C4-2B (cell line): ENCODE results near the gene WAC.

Experiments used
- ZFX ChIP-seq: fragments of 450-650 bp; IDR thresholded peaks from 2 replicates; pipeline ENCODE4 v1.6.1; 2017
- TF ChIP-seq, protein P1 (sequence below): fragments of 450-650 bp; conservative IDR thresholded peaks from 2 replicates; pipeline ENCODE4 v1.5.1; 2017; ENCODE audit warnings: mild to moderate bottlenecking

GRCh38 chr10:28538595-28538994, 5.7 kb downstream of the WAC start:
- TF ChIP-seq, protein P1, sequence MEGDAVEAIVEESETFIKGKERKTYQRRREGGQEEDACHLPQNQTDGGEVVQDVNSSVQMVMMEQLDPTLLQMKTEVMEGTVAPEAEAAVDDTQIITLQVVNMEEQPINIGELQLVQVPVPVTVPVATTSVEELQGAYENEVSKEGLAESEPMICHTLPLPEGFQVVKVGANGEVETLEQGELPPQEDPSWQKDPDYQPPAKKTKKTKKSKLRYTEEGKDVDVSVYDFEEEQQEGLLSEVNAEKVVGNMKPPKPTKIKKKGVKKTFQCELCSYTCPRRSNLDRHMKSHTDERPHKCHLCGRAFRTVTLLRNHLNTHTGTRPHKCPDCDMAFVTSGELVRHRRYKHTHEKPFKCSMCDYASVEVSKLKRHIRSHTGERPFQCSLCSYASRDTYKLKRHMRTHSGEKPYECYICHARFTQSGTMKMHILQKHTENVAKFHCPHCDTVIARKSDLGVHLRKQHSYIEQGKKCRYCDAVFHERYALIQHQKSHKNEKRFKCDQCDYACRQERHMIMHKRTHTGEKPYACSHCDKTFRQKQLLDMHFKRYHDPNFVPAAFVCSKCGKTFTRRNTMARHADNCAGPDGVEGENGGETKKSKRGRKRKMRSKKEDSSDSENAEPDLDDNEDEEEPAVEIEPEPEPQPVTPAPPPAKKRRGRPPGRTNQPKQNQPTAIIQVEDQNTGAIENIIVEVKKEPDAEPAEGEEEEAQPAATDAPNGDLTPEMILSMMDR = no peak
- no peak for TF ChIP-seq ZFX
